GM21447 (cell line): ENCODE results near the gene LUC7L2.
"Not testable (repeated sequence)": the region's sequence is repeated elsewhere in the genome, so short reads cannot be mapped to it uniquely, and the experiment has no call there.

Experiments
- ATAC-seq: cut with Tn5 transposase; IDR thresholded peaks from one replicate; pipeline ENCODE4 v1.9.1; 2021; ENCODE audit not compliant: unreplicated experiment

Gene LUC7L2

DNA sequence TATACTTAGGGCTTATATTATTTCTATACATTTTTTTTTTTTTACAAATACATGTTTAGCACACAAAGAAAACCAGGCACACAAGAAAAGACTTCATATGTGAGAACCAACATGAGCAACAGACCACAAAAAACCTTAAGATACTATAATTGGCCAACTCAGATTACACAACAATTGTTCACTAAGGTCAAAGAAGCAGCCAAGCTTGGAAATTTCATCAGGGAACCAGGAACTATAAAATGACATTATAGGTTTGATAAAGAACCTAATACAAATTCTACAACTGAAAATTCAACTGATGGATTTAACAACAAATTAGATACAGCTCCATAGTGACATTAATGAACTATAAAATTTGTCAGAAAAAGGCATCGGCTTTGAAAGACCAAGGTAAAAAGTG lies 4.4 kb upstream of the LUC7L2 start:
- no peak for ATAC-seq

DNA sequence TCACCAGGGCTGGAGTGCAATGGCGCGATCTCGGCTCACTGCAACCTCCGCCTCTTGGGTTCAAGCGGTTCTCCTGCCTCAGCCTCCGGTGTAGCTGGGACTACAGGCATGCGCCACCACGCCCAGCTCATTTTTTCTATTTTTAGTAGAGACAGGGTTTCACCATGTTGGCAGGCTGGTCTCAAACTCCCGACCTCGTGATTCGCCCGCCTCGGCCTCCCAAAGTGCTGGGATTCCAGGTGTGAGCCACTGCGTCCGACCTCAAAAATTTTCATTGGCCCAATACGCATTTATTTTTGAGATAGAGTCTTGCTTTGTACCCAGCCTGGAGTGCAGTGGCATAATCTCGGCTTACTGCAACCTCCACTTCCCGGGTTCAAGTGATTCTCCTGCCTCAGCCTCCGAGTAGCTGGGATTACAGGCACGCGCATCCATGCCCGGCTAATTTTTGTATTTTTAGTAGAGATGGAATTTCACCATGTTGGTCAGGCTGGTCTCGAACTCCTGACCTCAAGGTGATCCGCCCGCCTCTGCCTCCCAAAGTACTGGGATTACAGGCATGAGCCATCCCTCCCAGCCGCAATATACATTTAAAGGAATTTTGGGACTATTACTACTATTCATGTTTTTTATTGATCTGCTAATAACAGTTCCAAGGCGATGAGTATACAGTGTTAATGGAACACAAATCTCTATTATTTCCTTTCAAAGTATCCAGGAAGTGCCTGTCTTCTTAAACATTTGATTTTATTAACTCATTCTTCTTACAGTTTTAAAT lies 1.8 kb upstream of the LUC7L2 start:
- not testable (repeated sequence) for ATAC-seq

DNA sequence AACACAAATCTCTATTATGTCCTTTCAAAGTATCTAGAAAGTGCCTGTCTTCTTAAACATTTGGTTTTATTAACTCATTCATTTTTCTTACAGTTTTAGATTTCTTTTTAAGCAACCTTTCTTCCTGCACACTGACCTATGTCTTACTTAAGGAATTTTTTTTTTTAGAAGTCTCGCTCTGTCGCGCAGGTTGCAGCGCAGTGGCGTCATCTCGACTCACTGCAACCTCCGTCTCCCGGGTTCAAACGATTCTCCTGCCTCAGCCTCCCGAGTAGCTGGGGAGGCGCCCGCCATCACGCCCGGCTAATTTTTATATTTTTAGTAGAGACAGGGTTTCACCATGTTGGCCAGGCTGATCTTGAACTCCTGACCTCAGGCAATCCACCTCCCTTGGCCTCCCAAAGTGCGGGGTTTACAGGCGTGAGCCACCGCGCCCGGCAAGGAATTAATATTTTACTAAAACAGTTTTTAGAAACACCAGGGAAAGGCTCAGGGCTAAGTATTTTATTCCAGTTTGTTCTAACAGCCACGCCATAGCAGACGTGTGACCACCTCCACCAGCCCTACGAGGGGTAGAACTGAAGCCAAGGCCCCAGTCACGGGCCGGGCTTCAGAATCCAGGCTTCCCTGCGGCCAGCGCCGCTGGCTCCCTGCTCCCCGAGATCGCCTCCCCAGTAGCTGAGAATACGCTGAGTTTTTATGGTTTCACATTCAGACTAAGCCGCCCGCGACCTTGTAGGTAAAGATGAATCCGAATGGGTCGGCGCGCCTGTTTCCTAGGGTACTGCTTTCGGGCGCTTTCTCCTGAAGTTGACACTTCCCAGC lies 941 bp upstream of the LUC7L2 start:
- ATAC-seq, result peak; percentile 16

DNA sequence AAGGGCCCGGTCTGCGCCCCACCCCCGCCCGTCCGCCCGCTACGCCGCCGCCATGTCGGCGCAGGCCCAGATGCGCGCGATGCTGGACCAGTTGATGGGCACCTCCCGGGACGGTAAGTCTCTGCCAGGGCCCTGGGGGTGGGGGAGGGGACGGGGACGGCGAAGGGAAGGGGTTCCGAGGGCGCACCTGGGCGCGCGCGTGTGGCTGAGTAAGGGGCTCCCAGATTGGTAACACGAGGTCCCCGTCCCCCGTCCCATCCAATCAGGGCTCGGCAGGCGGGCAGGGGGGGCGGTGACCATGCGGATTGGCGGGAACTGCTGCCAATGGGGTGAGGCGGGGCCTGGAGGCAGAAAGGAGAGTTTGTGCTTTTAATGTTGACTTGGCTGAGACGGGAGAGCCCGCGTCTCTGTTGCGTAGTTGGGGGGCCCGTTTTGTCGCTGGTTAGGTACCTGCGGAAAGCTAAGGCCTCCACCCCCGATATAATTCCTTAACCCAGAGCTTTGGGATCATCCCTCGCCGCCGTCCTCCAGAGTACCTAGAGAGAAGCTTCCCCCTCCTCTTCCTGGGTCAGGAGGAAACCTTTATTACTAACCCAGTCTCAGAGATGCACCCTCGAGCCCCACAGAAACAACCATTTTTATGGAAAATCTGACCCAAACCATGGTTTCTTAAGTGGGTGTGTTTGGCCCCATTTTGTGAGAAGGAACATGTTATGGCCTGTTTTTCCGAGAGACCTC lies 685 bp downstream of the LUC7L2 start:
- peak; percentile 66 for ATAC-seq

DNA sequence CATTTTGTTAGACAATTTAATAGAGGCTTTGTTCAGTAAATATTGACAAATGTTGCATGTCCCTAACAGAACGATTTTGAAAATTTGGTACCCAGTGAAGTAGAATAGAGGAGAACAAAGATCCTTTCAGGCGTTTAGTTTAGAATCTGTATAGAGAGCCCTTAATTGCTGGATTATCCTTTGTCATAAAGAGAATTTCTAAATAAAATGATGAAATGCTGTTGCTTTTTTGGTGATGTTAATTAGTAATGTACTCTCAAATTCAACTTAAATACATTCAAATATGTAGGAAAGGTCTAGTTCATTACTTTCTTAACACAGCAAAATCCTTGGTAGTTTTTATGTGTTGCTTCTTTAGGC lies 1.2 kb downstream of the LUC7L2 start:
- ATAC-seq, result no peak

GRCh38 chr7:139361523-139361922 lies 1.8 kb downstream of the LUC7L2 start:
- ATAC-seq, result no peak

GRCh38 chr7:139362302-139362701 lies 2.6 kb downstream of the LUC7L2 start:
- no peak for ATAC-seq

GRCh38 chr7:139362981-139363380 lies 3.3 kb downstream of the LUC7L2 start:
- no peak for ATAC-seq

DNA sequence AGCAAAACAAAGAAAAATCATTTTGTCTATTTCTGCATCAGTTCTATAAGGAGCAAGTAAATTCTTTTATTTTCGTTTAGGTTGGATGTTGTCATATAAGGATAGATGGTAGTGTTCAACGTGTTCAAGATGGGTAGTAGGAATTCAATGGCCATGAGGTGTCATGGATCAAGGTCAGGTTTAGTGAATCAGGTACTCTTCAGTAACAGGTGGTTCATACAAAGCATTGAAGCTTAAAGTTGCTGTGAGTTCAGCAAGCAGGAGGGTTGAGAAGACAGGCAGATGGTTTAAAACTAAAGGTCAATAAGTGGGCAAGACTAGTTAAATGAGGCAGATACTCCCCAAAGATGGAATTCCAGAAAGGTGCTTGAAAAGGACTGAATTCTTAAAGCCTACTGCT lies 5.6 kb downstream of the LUC7L2 start:
- ATAC-seq, result no peak

GRCh38 chr7:139366400-139366799 lies 6.7 kb downstream of the LUC7L2 start:
- ATAC-seq, result no peak

- no peak for ATAC-seq
Observed at GRCh38 chr7:139367438-139368155, 7.9 kb downstream of the LUC7L2 start.

DNA sequence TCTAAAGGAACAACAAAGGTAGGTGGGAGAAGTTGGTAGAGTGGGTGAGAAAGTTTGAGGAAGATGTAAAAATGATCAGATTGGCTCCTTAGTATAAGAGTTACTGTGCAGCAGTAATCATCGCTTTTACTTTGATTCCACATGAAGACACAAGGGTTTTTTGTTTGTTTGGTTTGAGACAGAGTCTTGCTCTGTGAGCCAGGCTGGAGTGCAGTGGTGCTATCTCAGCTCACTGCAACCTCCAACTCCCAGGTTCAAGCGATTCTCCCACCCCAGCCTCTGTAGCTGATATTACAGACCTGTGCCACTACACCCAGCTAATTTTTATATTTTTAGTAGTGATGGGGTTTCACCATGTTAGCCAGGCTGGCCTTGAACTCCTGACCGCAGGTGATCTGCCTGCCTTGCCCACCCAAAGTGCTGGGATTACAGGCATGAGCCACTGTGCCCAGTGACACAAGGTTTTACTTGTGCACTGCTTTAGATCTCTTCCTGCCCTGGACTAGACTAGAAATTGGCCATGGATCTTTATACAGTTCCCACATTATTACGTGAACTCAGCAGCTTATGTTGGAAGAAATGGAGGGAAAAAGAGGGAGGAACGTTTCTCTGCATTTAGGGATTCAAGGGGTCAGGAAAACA lies 10.7 kb downstream of the LUC7L2 start:
- ATAC-seq, result no peak

GRCh38 chr7:139370943-139371313 lies 11.2 kb downstream of the LUC7L2 start:
- ATAC-seq, result no peak

DNA sequence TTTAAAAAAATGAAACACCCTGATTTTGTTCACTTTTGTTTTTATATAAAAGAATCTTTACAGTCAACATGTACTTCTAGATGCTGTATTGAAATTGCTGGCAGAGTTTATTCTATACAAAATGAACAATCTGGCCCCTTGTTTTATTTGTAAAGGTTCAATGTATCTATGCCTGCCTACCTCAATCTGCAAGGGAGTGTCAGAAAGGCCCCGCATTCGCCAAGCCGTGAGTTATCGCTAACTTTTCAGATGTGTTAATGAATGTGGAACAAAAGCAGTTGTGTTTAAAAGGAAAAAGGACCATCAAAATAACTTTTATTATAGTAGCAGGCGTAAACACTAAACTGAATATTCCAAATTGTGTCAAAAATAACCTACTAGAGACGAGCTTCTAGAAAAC lies 14.6 kb downstream of the LUC7L2 start:
- ATAC-seq, result no peak

DNA sequence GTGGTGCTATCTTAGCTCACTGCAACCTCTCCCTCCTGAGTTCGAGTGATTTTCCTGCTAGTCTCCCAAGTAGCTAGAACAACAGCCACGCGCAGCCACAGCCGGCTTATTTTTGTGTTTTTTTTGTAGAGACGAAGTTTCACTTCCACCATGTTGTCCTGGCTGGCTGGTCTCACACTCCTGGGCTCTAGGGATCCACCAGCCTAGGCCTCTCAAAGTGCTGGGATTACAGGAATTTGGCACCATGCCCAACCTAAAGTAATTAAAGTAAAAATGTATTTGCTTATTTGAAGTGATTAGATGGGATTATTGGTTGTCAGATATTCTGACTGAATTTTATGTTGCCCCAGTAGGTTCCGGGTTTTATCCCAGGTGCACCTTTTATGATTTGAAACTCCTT lies 22.7 kb downstream of the LUC7L2 start:
- ATAC-seq, result no peak

DNA sequence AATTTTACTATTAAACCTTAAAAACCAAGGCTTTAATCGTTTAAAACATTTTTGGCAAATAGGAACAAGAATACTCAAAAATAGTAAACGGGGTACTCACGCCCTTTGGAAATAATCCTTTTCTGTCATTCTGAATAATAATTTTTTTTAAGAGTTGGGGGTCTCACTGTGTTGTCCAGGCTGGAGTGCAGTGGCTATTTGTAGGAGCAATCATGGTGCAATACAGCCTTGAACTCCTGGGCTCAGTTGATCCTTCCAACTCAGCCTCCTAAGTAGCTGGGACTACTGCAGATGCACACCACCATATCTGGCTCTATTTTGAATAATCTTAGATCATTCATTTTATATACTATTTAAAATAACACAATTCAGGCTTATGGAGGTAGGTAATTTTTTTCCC lies 24.9 kb downstream of the LUC7L2 start:
- no peak for ATAC-seq

GRCh38 chr7:139387594-139387993 lies 27.9 kb downstream of the LUC7L2 start:
- ATAC-seq, result no peak

DNA sequence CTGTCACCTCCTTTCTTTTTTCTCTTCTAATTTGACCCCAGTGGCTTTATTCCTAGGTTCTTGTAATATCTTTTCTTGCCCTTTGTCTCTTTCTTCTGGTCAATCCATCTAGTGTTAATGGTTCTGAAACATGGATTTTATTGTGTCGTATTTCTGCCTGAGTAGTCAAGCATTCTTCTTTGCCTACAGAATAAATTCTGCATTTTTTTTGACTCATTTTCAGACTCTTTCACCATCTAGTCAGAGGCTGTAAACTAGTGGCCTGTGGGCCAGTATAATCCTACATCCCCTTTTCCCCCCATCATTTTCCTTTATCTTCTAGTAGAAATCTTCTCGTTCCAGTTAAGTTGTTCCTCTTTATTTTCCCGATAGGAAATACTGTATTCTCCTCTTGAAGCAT lies 29.4 kb downstream of the LUC7L2 start:
- ATAC-seq, result no peak

- ATAC-seq, result no peak
Observed at GRCh38 chr7:139389774-139390173, 30.1 kb downstream of the LUC7L2 start.

DNA sequence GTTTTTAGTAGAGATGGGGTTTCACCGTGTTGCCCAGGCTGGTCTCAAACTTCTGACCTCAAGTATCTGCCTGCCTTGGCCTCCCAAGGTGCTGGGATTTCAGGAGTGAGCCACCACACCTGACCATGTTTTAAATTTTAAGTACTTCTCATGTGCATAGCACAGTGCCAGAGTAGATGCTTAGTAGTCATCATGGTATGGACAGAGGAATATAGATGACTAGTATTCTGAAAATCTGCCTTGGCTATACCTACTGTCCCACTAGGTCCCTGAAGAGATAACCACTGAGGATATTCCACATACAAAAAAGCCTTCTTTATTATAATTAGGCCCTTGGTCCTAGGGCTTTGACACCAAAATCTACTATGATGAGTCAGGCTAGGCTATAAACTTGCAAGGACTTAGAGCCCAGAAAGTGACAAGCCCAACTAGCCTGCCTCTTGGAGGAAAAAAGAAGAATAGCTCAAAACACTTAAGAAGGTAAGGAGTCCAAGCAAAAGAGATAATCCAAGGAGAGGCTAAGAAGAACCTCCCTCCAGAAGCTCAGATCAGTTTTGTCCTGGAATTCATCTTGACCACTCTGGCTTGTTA lies 34.0 kb downstream of the LUC7L2 start:
- ATAC-seq, result no peak
